Activated naive CD8-positive, alpha-beta T cell treated with anti-CD3 and anti-CD28 coated beads, Interleukin-2, amount 10 ng/mL, durations not matched to agents 7 days and 5 days (primary cell): ENCODE data around the gene CPXM2. TPM values are rescaled to one million over a fixed set of nuclear protein-coding genes. Genes with fewer than 3 reads are reported as not detected.

Experiments
- ATAC-seq: fragments of 150-1000 bp; cut with Tn5 transposase; one replicate; pipeline ENCODE4 v1.10.0; 2021; ENCODE audit warnings: low read depth, moderate library complexity
- POLR2A ChIA-PET: fragments of 350-600 bp; sonication (Branson Sonifier 250); formaldehyde crosslinking; loops from one replicate; lab custom pipeline; 2021; ENCODE audit warnings: antibody characterized with exemption; lab: Charles Lee
- DNase-seq: peaks from one replicate; pipeline ENCODE4 v3.0.0; 2021
- H3K27ac Mint-ChIP-seq: one replicate; pipeline ENCODE4 v1.8.0; 2022; ENCODE audit warnings: mild to moderate bottlenecking, mixed read lengths
- H3K27me3 Mint-ChIP-seq: one replicate; pipeline ENCODE4 v1.8.0; 2022; ENCODE audit warnings: mild to moderate bottlenecking, moderate library complexity, mixed read lengths
- H3K36me3 Mint-ChIP-seq: one replicate; pipeline ENCODE4 v1.8.0; 2021; ENCODE audit warnings: mild to moderate bottlenecking, mixed read lengths
- H3K4me1 Mint-ChIP-seq: one replicate; pipeline ENCODE4 v1.8.0; 2021; ENCODE audit warnings: mixed read lengths
- H3K4me3 Mint-ChIP-seq: one replicate; pipeline ENCODE4 v1.8.0; 2022; ENCODE audit warnings: mild to moderate bottlenecking, moderate library complexity, mixed read lengths
- H3K9me3 Mint-ChIP-seq: one replicate; pipeline ENCODE4 v1.8.0; 2021; ENCODE audit warnings: mixed read lengths
- total RNA-seq, 2 experiments: library from RNA; stranded (reverse); gene quantifications; one replicate each; pipeline ENCODE4 v1.2.3, GENCODE V29; 2021

CPXM2 gene
- total RNA-seq: not detected

- H3K27ac Mint-ChIP-seq: no peak within 1 kb of the TSS
- H3K4me3 Mint-ChIP-seq: no peak within 1 kb of the TSS
- H3K4me1 Mint-ChIP-seq: no peaks in the 10 kb centered on the region
- peaks cover 14% of the 10 kb centered on the region for H3K27me3 Mint-ChIP-seq
- DNase-seq (no peak), ATAC-seq (no peak)
- POLR2A ChIA-PET: no interaction called here
- H3K9me3 Mint-ChIP-seq: no peaks in the 10 kb centered on the region
- H3K36me3 Mint-ChIP-seq: no peaks in the 10 kb centered on the region
Measured at GRCh38 chr10:123891144-123892071, at the start of gene CPXM2. TSS of gene CPXM2 (minus strand) at chr10:123891807. CDS start at chr10:123891659, 148 bp downstream.

- Mint-ChIP-seq H3K27ac (no peak overlapping the region), H3K36me3 (no peaks in the 10 kb centered on the region), H3K27me3 (no peaks in the 10 kb centered on the region), H3K4me3 (no peak overlapping the region), H3K9me3 (peaks cover 2% of the 10 kb centered on the region), H3K4me1 (no peaks in the 10 kb centered on the region)
- POLR2A ChIA-PET: no interaction called here
- DNase-seq (no peak), ATAC-seq (no peak)
Measured at GRCh38 chr10:123939591-123939990, 48.0 kb upstream of the CPXM2 start.

- DNase-seq (no peak), ATAC-seq (no peak)
- no peaks in the 10 kb centered on the region for H3K27me3 Mint-ChIP-seq
- H3K4me1 Mint-ChIP-seq: no peaks in the 10 kb centered on the region
- no peak overlapping the region for H3K4me3 Mint-ChIP-seq
- POLR2A ChIA-PET: no interaction called here
- H3K9me3 Mint-ChIP-seq: peaks cover 2% of the 10 kb centered on the region
- H3K27ac Mint-ChIP-seq: no peak overlapping the region
- H3K36me3 Mint-ChIP-seq: no peaks in the 10 kb centered on the region
Measured at GRCh38 chr10:123938890-123939289, 47.3 kb upstream of the CPXM2 start.

GRCh38 chr10:123936426-123936825, 44.8 kb upstream of the CPXM2 start:
- POLR2A ChIA-PET: no interaction called here
- peaks cover 4% of the 10 kb centered on the region for H3K9me3 Mint-ChIP-seq
- no peak overlapping the region for H3K27ac Mint-ChIP-seq
- DNase-seq (no peak), ATAC-seq (no peak)
- H3K4me3 Mint-ChIP-seq: no peak overlapping the region
- no peaks in the 10 kb centered on the region for H3K36me3 Mint-ChIP-seq
- no peaks in the 10 kb centered on the region for H3K4me1 Mint-ChIP-seq
- no peaks in the 10 kb centered on the region for H3K27me3 Mint-ChIP-seq

GRCh38 chr10:123935680-123936079, 44.1 kb upstream of the CPXM2 start:
- ATAC-seq (no peak), DNase-seq (no peak)
- POLR2A ChIA-PET: no interaction called here
- Mint-ChIP-seq H3K27ac (no peak overlapping the region), H3K27me3 (no peaks in the 10 kb centered on the region), H3K4me1 (no peaks in the 10 kb centered on the region), H3K36me3 (no peaks in the 10 kb centered on the region), H3K4me3 (no peak overlapping the region), H3K9me3 (peaks cover 4% of the 10 kb centered on the region)

GRCh38 chr10:123934846-123935245, 43.2 kb upstream of the CPXM2 start:
- Mint-ChIP-seq H3K36me3 (no peaks in the 10 kb centered on the region), H3K4me1 (no peaks in the 10 kb centered on the region), H3K4me3 (peak overlapping the region; percentile 1), H3K27me3 (no peaks in the 10 kb centered on the region), H3K9me3 (peaks cover 4% of the 10 kb centered on the region), H3K27ac (peak overlapping the region; percentile 54)
- DNase-seq: no peak
- POLR2A ChIA-PET: no interaction called here
- ATAC-seq: no peak

- Mint-ChIP-seq H3K4me1 (no peaks in the 10 kb centered on the region), H3K9me3 (peaks cover 2% of the 10 kb centered on the region), H3K36me3 (no peaks in the 10 kb centered on the region), H3K4me3 (no peak overlapping the region), H3K27me3 (no peaks in the 10 kb centered on the region), H3K27ac (no peak overlapping the region)
- DNase-seq (no peak), ATAC-seq (no peak)
- POLR2A ChIA-PET: no interaction called here
Measured at GRCh38 chr10:123930340-123931001, 38.9 kb upstream of the CPXM2 start.

GRCh38 chr10:123929791-123930190, 38.2 kb upstream of the CPXM2 start:
- Mint-ChIP-seq H3K36me3 (no peaks in the 10 kb centered on the region), H3K9me3 (peaks cover 2% of the 10 kb centered on the region), H3K4me3 (no peak overlapping the region), H3K27me3 (no peaks in the 10 kb centered on the region), H3K27ac (no peak overlapping the region), H3K4me1 (no peaks in the 10 kb centered on the region)
- ATAC-seq (no peak), DNase-seq (no peak)
- POLR2A ChIA-PET: no interaction called here

GRCh38 chr10:123928427-123928826, 36.8 kb upstream of the CPXM2 start:
- no peaks in the 10 kb centered on the region for H3K27me3 Mint-ChIP-seq
- H3K4me3 Mint-ChIP-seq: no peak overlapping the region
- peaks cover 2% of the 10 kb centered on the region for H3K9me3 Mint-ChIP-seq
- no peak overlapping the region for H3K27ac Mint-ChIP-seq
- POLR2A ChIA-PET: no interaction called here
- H3K36me3 Mint-ChIP-seq: no peaks in the 10 kb centered on the region
- DNase-seq: no peak
- no peak for ATAC-seq
- H3K4me1 Mint-ChIP-seq: no peaks in the 10 kb centered on the region

- H3K9me3 Mint-ChIP-seq: no peaks in the 10 kb centered on the region
- no peak overlapping the region for H3K4me3 Mint-ChIP-seq
- H3K27me3 Mint-ChIP-seq: no peaks in the 10 kb centered on the region
- POLR2A ChIA-PET: no interaction called here
- no peaks in the 10 kb centered on the region for H3K4me1 Mint-ChIP-seq
- ATAC-seq (no peak), DNase-seq (no peak)
- no peak overlapping the region for H3K27ac Mint-ChIP-seq
- H3K36me3 Mint-ChIP-seq: no peaks in the 10 kb centered on the region
Measured at GRCh38 chr10:123926401-123927264, 35.0 kb upstream of the CPXM2 start.

GRCh38 chr10:123922126-123922525, 30.5 kb upstream of the CPXM2 start:
- H3K27me3 Mint-ChIP-seq: no peaks in the 10 kb centered on the region
- H3K27ac Mint-ChIP-seq: no peak overlapping the region
- POLR2A ChIA-PET: no interaction called here
- H3K36me3 Mint-ChIP-seq: no peaks in the 10 kb centered on the region
- DNase-seq (no peak), ATAC-seq (no peak)
- H3K9me3 Mint-ChIP-seq: peaks cover 6% of the 10 kb centered on the region
- no peak overlapping the region for H3K4me3 Mint-ChIP-seq
- no peaks in the 10 kb centered on the region for H3K4me1 Mint-ChIP-seq

GRCh38 chr10:123916775-123917174, 25.2 kb upstream of the CPXM2 start:
- no peak for ATAC-seq
- H3K4me3 Mint-ChIP-seq: no peak overlapping the region

GRCh38 chr10:123913688-123914268, 22.2 kb upstream of the CPXM2 start:
- POLR2A ChIA-PET: no interaction called here
- no peaks in the 10 kb centered on the region for H3K4me1 Mint-ChIP-seq
- DNase-seq: no peak
- H3K27me3 Mint-ChIP-seq: peaks cover 3% of the 10 kb centered on the region
- H3K27ac Mint-ChIP-seq: no peak overlapping the region
- H3K9me3 Mint-ChIP-seq: no peaks in the 10 kb centered on the region
- H3K36me3 Mint-ChIP-seq: no peaks in the 10 kb centered on the region
- no peak overlapping the region for H3K4me3 Mint-ChIP-seq
- no peak for ATAC-seq

More at GRCh38 chr10:123916775-123917174, 25.2 kb upstream of the CPXM2 start:
- DNase-seq: no peak
- H3K4me1 Mint-ChIP-seq: no peaks in the 10 kb centered on the region
- no peak overlapping the region for H3K27ac Mint-ChIP-seq
- H3K36me3 Mint-ChIP-seq: no peaks in the 10 kb centered on the region
- H3K9me3 Mint-ChIP-seq: peaks cover 6% of the 10 kb centered on the region
- peaks cover under 1% of the 10 kb centered on the region for H3K27me3 Mint-ChIP-seq
- POLR2A ChIA-PET: no interaction called here
